Neural cell (in vitro differentiated cells): ENCODE measurements around the gene PHF21B. TPM values are rescaled to one million over a fixed set of nuclear protein-coding genes. Genes with fewer than 3 reads are reported as not detected.

Source experiments
- H2AFZ ChIP-seq: fragments of 200-600, 300-800 bp; sonication (generic), shearing (Covaris generic); 2 replicates; pipeline ENCODE4 v1.6.0; 2014; ENCODE audit warnings: low read depth, mild to moderate bottlenecking, antibody characterized with exemption, low read length, moderate library complexity
- H3F3A ChIP-seq: fragments of 200-600 bp; shearing (Covaris generic); 2 replicates; pipeline ENCODE4 v1.6.1; 2016; ENCODE audit warnings: mild to moderate bottlenecking, moderate library complexity, mixed read lengths, antibody characterized with exemption, low read length; ENCODE audit not compliant: insufficient read depth, poor library complexity, severe bottlenecking
- H3K27ac ChIP-seq: fragments of 200-600, 300-800 bp; sonication (generic), shearing (Covaris generic); 2 replicates; pipeline ENCODE4 v1.5.1; 2014; ENCODE audit warnings: mild to moderate bottlenecking, low read length, moderate library complexity
- H3K27me3 ChIP-seq: fragments of 300-800, 200-600 bp; sonication (generic), shearing (Covaris generic); 2 replicates; pipeline ENCODE4 v1.6.0; 2014; ENCODE audit warnings: mild to moderate bottlenecking, low read depth, low read length, moderate library complexity; ENCODE audit not compliant: insufficient read depth
- H3K36me3 ChIP-seq: fragments of 300-800, 200-600 bp; sonication (generic), shearing (Covaris generic); 2 replicates; pipeline ENCODE4 v1.5.1; 2014; ENCODE audit warnings: mild to moderate bottlenecking, antibody characterized with exemption, low read length, moderate library complexity; ENCODE audit not compliant: insufficient read depth
- H3K4me2 ChIP-seq: fragments of 300-800, 200-600 bp; sonication (generic), shearing (Covaris generic); 2 replicates; pipeline ENCODE4 v1.6.0; 2014; ENCODE audit warnings: mild to moderate bottlenecking, low read length
- H3K4me3 ChIP-seq: fragments of 300-800, 200-600 bp; sonication (generic), shearing (Covaris generic); 2 replicates; pipeline ENCODE4 v1.5.1; 2014; ENCODE audit warnings: mild to moderate bottlenecking, low read length, moderate library complexity
- H3K79me2 ChIP-seq: fragments of 200-600 bp; shearing (Covaris generic); replicated peaks from 2 replicates; pipeline ENCODE4 v1.6.0; 2014; ENCODE audit warnings: mild to moderate bottlenecking, low read length, moderate library complexity; ENCODE audit not compliant: insufficient read depth
- H3K9ac ChIP-seq: fragments of 300-800, 200-600 bp; sonication (generic), shearing (Covaris generic); 2 replicates; pipeline ENCODE4 v1.6.1; 2016; ENCODE audit warnings: mild to moderate bottlenecking, low read length, mixed read lengths
- H3K9me2 ChIP-seq: fragments of 200-600 bp; shearing (Covaris generic); 2 replicates; pipeline ENCODE4 v1.6.1; 2016; ENCODE audit warnings: mild to moderate bottlenecking, low read length, mixed read lengths; ENCODE audit not compliant: insufficient read depth
- H3K9me3 ChIP-seq: fragments of 200-600, 300-800 bp; sonication (generic), shearing (Covaris generic); 2 replicates; pipeline ENCODE4 v1.6.1; 2016; ENCODE audit warnings: mild to moderate bottlenecking, mixed run types, low read length, moderate library complexity, mixed read lengths
- H4K20me1 ChIP-seq: fragments of 200-600 bp; shearing (Covaris generic); 2 replicates; pipeline ENCODE4 v1.6.1; 2016; ENCODE audit warnings: mild to moderate bottlenecking, mixed run types; ENCODE audit not compliant: insufficient read depth
- EP300 ChIP-seq: fragments of 450-650 bp; conservative IDR thresholded peaks from 2 replicates; pipeline ENCODE4 v1.6.1; 2014; ENCODE audit warnings: antibody characterized with exemption, mild to moderate bottlenecking, moderate library complexity; ENCODE audit not compliant: poor library complexity, severe bottlenecking
- EZH2 ChIP-seq: fragments of 200-600, 300-800 bp; shearing (Covaris generic), sonication (generic); IDR thresholded peaks from 2 replicates; pipeline ENCODE4 v1.6.1; 2014; ENCODE audit warnings: antibody characterized with exemption, low read length, borderline replicate concordance, mild to moderate bottlenecking; ENCODE audit not compliant: insufficient read depth, poor library complexity, severe bottlenecking
- MXI1 ChIP-seq: fragments of 450-650 bp; conservative IDR thresholded peaks from 2 replicates; pipeline ENCODE4 v1.6.1; 2014; ENCODE audit warnings: antibody characterized with exemption, mild to moderate bottlenecking; ENCODE audit not compliant: poor library complexity, severe bottlenecking
- POLR2AphosphoS5 ChIP-seq: IDR thresholded peaks from 2 replicates; pipeline ENCODE4 v1.6.1; 2012
- RAD21 ChIP-seq: fragments of 450-650 bp; conservative IDR thresholded peaks from 2 replicates; pipeline ENCODE4 v1.6.1; 2014; ENCODE audit warnings: antibody characterized with exemption, mild to moderate bottlenecking, moderate library complexity
- SMC3 ChIP-seq: fragments of 450-650 bp; conservative IDR thresholded peaks from 2 replicates; pipeline ENCODE4 v1.6.1; 2014; ENCODE audit warnings: antibody characterized with exemption, mild to moderate bottlenecking, moderate library complexity; ENCODE audit not compliant: poor library complexity
- TAF1 ChIP-seq: IDR thresholded peaks from 2 replicates; pipeline ENCODE4 v1.6.1; 2012; ENCODE audit warnings: low read depth
- polyA plus RNA-seq: library from polyadenylated mRNA; depleted of rRNA; stranded (reverse); fragments of >200 nt; gene quantifications from 2 replicates; pipeline ENCODE4 v1.2.3, GENCODE V29; 2014
- TF ChIP-seq, protein P1 (sequence below): IDR thresholded peaks from 2 replicates; pipeline ENCODE4 v1.6.1; 2012; ENCODE audit warnings: borderline replicate concordance
- TF ChIP-seq, protein P2 (sequence below): fragments of 450-650 bp; IDR thresholded peaks from 2 replicates; pipeline ENCODE4 v1.5.1; 2014; ENCODE audit warnings: antibody characterized with exemption, mild to moderate bottlenecking, moderate library complexity; ENCODE audit not compliant: poor library complexity, severe bottlenecking

The PHF21B gene
- polyA plus RNA-seq, 1 donor from 2014 or later: 49.5 TPM

DNA sequence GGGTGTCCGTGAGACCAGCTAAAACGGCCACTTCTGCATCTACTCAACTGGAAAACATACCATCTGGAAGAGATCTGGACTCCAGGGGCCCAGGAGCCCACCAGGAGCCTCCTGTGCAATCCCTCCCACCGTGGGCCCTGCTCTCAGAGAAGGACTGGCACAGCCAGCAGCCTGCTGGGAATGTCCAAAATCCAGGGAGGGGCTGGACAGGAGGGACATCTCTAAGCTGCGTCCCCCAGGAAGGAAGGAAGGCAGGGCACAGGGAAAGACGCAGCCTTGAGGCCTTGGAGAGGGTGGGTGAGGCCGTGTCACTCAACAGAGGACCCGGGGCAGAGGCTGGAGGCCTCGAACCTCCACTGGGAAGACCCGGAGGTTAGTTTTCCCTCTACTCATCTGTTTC lies 78.0 kb downstream of the PHF21B start:
- H3F3A ChIP-seq: no peaks in the 10 kb centered on the region
- H3K4me3 ChIP-seq: no peak overlapping the region
- H3K27me3 ChIP-seq: no peaks in the 10 kb centered on the region
- H3K9ac ChIP-seq: no peak overlapping the region
- TF ChIP-seq, protein P1, sequence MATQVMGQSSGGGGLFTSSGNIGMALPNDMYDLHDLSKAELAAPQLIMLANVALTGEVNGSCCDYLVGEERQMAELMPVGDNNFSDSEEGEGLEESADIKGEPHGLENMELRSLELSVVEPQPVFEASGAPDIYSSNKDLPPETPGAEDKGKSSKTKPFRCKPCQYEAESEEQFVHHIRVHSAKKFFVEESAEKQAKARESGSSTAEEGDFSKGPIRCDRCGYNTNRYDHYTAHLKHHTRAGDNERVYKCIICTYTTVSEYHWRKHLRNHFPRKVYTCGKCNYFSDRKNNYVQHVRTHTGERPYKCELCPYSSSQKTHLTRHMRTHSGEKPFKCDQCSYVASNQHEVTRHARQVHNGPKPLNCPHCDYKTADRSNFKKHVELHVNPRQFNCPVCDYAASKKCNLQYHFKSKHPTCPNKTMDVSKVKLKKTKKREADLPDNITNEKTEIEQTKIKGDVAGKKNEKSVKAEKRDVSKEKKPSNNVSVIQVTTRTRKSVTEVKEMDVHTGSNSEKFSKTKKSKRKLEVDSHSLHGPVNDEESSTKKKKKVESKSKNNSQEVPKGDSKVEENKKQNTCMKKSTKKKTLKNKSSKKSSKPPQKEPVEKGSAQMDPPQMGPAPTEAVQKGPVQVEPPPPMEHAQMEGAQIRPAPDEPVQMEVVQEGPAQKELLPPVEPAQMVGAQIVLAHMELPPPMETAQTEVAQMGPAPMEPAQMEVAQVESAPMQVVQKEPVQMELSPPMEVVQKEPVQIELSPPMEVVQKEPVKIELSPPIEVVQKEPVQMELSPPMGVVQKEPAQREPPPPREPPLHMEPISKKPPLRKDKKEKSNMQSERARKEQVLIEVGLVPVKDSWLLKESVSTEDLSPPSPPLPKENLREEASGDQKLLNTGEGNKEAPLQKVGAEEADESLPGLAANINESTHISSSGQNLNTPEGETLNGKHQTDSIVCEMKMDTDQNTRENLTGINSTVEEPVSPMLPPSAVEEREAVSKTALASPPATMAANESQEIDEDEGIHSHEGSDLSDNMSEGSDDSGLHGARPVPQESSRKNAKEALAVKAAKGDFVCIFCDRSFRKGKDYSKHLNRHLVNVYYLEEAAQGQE: no peak
- TF ChIP-seq, protein P2, sequence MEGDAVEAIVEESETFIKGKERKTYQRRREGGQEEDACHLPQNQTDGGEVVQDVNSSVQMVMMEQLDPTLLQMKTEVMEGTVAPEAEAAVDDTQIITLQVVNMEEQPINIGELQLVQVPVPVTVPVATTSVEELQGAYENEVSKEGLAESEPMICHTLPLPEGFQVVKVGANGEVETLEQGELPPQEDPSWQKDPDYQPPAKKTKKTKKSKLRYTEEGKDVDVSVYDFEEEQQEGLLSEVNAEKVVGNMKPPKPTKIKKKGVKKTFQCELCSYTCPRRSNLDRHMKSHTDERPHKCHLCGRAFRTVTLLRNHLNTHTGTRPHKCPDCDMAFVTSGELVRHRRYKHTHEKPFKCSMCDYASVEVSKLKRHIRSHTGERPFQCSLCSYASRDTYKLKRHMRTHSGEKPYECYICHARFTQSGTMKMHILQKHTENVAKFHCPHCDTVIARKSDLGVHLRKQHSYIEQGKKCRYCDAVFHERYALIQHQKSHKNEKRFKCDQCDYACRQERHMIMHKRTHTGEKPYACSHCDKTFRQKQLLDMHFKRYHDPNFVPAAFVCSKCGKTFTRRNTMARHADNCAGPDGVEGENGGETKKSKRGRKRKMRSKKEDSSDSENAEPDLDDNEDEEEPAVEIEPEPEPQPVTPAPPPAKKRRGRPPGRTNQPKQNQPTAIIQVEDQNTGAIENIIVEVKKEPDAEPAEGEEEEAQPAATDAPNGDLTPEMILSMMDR: no peak
- TF ChIP-seq SMC3: no peak
- TF ChIP-seq EP300: no peak
- TF ChIP-seq EZH2: no peak
- no peak for TF ChIP-seq POLR2AphosphoS5
- no peak for TF ChIP-seq MXI1
- TF ChIP-seq RAD21: no peak
- TF ChIP-seq TAF1: no peak
- no peak overlapping the region for H2AFZ ChIP-seq
- H3K4me2 ChIP-seq: no peak overlapping the region
- H3K9me2 ChIP-seq: no peaks in the 10 kb centered on the region
- H3K36me3 ChIP-seq: no peaks in the 10 kb centered on the region
- peaks cover 35% of the 10 kb centered on the region for H3K79me2 ChIP-seq
- no peaks in the 10 kb centered on the region for H4K20me1 ChIP-seq
- H3K27ac ChIP-seq: no peak overlapping the region
- H3K9me3 ChIP-seq: no peaks in the 10 kb centered on the region

DNA sequence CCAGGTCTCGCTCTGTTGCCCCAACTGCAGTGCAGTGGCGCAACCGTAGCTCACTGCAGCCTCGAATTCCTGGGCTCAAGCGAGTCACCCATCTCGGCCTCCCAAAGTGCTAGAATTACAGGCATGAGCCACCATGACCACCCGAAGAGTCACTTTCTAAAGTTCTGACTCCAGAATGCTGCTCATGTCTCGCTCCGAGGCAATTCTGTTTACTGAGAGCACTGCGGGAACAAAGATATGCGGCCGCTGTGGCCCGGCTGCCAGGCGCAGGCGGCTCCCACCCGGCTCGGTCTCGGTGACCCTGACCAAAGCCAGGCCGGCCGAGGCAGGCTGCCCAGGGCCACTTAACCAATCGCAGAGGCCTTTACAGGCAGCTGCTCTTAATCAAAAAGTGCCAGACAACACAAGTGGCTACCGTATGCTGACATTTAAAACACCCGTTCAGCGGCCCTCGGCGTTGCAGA lies 78.7 kb downstream of the PHF21B start:
- no peak overlapping the region for H2AFZ ChIP-seq
- no peaks in the 10 kb centered on the region for H3K27me3 ChIP-seq
- H3F3A ChIP-seq: no peaks in the 10 kb centered on the region
- peaks cover 32% of the 10 kb centered on the region for H3K79me2 ChIP-seq
- H3K9me3 ChIP-seq: no peaks in the 10 kb centered on the region
- H3K36me3 ChIP-seq: no peaks in the 10 kb centered on the region
- no peak overlapping the region for H3K4me2 ChIP-seq
- H4K20me1 ChIP-seq: no peaks in the 10 kb centered on the region
- no peak overlapping the region for H3K9ac ChIP-seq
- H3K4me3 ChIP-seq: no peak overlapping the region
- no peaks in the 10 kb centered on the region for H3K9me2 ChIP-seq
- TF ChIP-seq EZH2 (no peak), SMC3 (no peak), TAF1 (no peak), RAD21 (no peak), POLR2AphosphoS5 (no peak), MXI1 (no peak)
- TF ChIP-seq, protein P1: no peak
- TF ChIP-seq, protein P2: no peak
- H3K27ac ChIP-seq: no peak overlapping the region
